ENCODE data around the gene DMD.
"Not testable (repeated sequence)": the region's sequence is repeated elsewhere in the genome, so short reads cannot be mapped to it uniquely, and the experiment has no call there.

Gene DMD

DNA sequence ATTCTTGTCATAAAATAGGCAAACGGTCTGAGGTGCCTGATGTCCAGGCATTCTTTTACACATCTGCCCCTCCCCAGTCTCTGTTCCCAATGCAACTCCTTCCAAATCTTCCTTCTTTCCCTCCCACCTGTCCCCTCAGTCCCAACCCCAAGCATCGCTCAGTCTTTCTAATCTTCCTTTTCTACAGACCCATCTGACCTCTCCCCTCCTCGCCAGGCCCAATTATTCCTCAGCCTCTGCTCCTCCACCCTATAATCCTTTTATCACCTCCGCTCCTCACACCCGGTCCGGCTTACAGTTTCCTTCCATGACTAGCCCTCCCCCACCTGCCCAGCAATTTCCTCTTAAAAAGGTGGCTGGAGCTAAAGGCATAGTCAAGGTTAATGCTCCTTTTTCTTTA lies 1832.4 kb downstream of the DMD start:
- DNase-seq: not testable (repeated sequence)

DNA sequence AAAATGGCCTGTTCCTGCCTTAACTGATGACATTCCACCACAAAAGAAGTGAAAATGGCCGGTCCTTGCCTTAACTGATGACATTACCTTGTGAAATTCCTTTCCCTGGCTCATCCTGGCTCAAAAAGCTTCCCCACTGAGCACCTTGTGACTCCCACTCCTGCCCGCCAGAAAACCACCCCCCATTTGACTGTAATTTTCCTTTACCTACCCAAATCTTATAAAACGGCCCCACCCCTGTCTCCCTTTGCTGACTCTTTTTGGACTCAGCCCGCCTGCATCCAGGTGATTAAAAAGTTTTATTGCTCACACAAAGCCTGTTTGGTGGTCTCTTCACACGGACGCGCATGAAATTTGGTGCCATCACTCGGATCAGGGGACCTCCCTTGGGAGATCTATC lies 1833.5 kb downstream of the DMD start:
- DNase-seq: not testable (repeated sequence)

DNA sequence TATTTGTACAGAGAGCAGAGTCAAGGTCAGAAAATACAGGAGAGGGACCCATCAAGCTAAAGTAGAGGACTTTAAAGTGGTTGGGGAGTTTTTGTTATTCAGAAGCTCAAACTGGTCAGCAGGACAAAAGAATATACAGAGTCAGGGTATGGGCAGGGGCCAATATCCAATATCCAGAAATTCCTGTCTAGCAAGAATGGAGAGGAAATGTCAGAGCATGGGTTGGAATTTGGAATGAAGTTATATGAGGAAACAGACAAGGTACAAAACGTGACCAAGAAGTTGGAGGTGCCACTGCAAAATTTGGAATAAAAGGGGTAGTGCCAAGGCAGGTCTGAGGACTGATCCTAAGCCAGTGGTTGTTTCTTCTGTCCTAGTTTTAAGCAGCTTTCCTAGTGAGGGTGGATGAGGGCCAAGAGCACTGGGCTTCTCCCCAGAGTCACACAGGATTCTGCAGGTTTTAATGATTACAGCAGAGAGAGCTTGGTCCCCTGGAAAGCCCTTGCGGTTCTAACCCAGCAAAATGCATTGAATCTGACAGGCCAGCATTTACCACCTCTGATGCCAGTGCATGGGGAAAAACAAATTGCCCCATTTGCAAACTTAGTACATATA lies 1834.8 kb downstream of the DMD start:
- DNase-seq: no peak

GRCh38 chrX:31374786-31375185 lies 1836.6 kb downstream of the DMD start:
- DNase-seq: no peak

DNA sequence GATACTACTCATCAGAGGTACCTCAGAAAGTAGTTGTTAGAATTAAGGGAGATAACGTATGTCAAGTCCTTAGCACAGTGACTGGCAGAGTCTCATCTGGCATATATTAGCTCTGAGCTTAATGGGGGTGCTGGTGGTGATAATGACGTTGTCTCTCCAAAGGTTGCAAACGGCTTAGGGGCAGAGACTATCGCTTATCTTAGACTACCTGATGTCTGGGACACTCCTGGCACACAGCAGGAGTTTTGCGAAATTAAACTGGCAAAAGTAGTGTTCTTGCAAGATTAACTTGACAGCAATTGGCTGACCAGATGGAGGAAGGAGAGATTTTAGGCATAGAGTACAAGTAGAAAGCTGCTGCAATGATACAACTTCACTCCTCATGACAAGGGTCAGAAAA lies 1839.4 kb downstream of the DMD start:
- no peak for DNase-seq

DNA sequence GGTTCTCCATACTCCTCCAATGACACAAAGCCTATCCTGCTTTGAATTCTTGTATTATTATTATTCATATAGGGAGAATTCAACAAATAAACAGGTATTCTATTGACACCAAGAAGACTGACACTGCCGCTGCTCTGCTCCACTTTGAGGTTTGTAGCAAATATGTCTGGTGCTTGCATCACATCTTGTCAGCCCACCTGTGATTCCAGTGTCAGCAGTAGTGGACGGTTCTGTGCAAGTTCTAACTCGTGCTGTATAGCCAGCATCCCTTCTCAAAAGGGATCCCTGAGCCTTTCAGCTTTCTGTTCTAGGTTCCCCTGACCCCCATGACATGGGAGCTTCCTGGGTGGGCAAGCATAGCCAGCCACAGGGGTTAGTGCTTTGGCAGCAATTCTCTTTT lies 1843.5 kb downstream of the DMD start:
- no peak for DNase-seq

DNA sequence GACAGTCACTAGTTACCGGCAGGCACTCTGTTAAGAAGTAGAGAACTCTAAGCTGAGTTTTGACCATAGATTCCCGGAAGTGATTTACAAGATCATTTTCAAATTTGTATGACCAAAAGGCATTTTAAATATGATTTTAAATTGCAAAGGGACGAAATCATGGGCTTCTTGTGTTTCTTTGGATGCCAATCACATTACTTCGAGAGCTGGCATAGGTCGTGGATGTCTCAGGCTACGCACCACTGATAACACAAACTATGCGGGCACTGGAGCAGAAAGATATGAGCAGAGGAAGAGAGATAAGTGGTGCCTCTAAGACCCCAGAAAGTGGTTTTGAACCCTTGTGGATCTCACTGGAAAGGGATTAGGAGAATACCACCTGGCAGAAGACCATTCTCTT lies 1845.3 kb downstream of the DMD start:
- no peak for DNase-seq

- DNase-seq: no peak
Observed at GRCh38 chrX:31356275-31357212, 1854.8 kb downstream of the DMD start.

GRCh38 chrX:31355206-31355955 lies 1856.0 kb downstream of the DMD start:
- no peak for DNase-seq

- no peak for DNase-seq
Observed at GRCh38 chrX:31353095-31353494, 1858.3 kb downstream of the DMD start.

DNA sequence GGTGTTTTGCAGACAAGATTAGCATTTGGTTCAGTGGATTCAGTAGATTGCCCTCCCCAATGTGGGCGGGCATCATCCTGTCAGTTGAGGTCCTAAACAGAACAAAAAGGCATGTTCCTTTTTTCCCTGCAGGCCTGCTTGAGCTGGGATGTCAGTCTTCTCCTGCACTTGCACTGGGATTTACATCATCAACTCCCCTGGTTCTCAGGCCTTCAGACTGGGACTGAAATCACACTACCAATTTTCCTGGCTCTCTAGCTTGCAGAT lies 1860.6 kb downstream of the DMD start:
- no peak for DNase-seq

DNA sequence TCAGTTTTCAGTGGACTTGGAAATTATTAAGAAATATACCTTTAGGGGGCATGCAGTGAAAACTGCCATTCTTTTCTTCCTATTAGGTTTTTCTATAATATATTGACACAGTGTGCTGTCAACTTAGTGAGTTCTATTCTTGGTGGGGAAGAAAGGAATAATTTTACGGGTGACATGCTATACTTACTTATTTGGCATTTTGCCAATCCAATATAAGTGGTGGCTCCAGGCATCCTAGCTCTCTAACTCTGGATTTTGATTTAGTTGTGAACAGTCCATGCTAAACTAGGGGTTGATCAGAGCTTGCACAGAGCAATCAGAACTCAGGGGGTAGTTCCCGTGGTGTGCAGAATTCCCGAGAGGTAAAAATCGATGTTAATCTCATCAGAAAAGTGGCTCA lies 1861.8 kb downstream of the DMD start:
- DNase-seq: no peak

DNA sequence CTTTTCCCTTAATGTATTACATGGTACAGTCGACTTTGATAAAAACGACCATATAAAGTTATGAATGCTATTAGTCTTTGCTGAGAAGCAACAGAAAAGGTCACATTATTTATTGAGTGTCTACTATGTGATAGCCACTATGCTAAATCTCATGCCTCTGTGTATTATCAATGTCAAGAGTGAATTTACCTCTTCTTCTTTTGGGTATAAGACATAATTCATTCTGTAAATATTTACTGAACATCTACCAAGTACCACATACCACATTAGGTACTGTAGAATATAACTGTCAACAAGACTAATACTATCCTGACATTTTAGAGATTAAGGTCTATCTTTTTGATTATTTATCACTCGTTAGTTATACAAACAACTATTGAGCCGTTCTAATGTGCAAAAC lies 1870.8 kb downstream of the DMD start:
- DNase-seq: no peak

DNA sequence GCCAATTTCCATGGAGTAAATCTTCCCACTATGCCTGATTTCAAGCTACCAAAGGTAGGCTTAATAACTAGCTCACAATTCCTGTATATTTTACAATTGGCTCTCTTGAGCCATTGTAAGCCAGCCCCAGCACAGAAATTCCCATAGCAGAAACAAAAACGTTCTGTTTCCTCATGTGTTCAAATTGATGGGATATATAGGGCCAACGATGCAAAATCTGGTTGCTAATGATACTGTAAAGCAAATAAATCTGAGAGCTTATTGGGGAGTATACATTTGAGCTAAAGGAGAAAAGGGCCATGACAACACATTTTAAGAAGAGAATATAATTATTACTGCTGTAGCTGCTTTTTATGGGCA lies 1872.4 kb downstream of the DMD start:
- no peak for DNase-seq

DNA sequence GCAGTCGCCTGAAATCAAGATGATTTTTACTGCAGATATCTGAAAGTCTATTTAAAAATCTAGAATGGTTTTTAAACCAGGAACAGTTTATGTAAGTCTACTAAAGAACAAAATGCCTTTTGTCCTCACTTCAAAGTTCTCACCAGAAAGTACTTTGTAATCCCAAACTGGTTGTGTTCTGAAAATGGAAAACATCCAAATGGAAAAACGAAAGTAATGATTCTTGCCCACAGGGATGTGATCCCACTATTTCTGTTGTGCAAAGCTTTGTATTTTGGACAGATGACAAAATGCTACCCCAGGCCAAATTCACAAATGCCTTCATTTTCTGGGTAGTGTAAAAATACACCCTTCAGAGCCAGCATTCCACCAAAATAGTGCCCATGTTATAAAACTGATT lies 1874.0 kb downstream of the DMD start:
- no peak for DNase-seq

- DNase-seq: no peak
Observed at GRCh38 chrX:31336419-31336818, 1874.9 kb downstream of the DMD start.

- no peak for DNase-seq
Observed at GRCh38 chrX:31334997-31335396, 1876.4 kb downstream of the DMD start.

- no peak for DNase-seq
Observed at GRCh38 chrX:31333165-31333831, 1878.1 kb downstream of the DMD start.

DNA sequence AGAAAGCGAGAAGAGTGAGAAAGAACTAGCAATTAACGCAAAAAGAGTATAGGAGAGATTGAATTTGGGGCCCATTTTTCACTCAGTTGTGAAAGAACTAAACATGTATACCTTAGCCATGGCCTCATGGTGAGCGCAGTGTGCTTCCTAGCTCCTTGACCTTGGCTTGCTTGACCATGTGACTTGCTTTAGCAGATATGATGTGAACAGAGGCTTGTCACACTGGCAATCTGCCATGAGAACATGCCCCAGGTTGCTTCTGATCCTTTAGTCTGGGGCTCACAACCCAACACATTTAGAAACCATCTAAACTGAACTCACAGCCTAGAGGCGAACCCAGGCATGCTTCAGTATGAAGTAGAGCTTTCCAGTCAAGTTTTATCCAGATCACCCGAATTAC lies 1879.4 kb downstream of the DMD start:
- no peak for DNase-seq

- DNase-seq: no peak
Observed at GRCh38 chrX:31331015-31331414, 1880.3 kb downstream of the DMD start.

DNA sequence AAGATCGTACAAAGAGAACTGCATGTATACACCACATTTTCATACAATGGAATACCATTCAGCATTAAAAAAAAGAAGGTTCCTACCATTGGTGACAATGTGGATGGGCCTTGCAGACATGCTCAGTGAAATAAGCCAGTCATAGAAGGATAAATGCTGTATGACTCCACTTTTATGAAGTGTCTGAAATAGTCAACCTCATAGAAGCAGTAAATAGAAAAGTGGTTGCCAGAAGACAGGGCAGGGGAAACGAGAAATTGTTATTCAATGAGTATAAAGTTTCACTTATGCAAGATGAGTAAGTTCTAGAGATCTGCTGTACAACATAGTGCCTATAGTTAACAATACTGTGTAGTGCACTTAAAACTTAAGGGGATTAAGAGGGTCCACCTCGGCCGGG lies 1882.1 kb downstream of the DMD start:
- DNase-seq: no peak

GRCh38 chrX:31323658-31324057 lies 1887.7 kb downstream of the DMD start:
- DNase-seq: no peak

- no peak for DNase-seq
Observed at GRCh38 chrX:31320740-31321139, 1890.6 kb downstream of the DMD start.

DNA sequence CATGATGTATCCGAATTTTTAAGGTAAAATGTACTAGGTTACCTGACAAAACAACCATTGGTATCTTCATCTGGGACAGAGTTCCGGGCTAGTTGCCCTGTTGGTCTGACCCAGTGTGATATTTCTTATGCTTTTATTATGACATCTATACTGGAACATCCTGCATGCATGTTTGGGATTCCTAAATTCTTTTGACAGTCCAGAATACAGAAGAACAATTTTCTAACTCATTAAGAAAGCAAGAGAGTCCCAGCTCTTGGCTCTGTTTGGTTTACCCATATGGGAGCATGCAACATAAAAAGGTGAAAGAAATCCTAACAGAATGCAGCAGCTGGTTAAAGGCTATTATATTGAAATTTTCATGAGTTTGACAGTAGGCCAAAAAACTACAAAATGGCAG lies 1891.8 kb downstream of the DMD start:
- no peak for DNase-seq
